MCF 10A (cell line): ENCODE measurements around the gene LELP1. TPM values are rescaled to one million over a fixed set of nuclear protein-coding genes. Genes with fewer than 3 reads are reported as not detected.

Experiments used
- BruUV-seq: library from RNA; stranded (reverse); fragments of 400-500 nt; replicated peaks from 2 replicates; lab custom pipeline; 2021; lab: Mats Ljungman, UMichigan
- CTCF ChIA-PET: fragments of 300-600 bp; sonication (Branson Sonifier 250); formaldehyde crosslinking; extraction: SDS; loops from one replicate; lab custom pipeline; 2021; ENCODE audit warnings: antibody characterized with exemption, inconsistent platforms; lab: Yijun Ruan, JAX
- POLR2A ChIA-PET: fragments of 300-600, 350-650 bp; sonication (Branson Sonifier 250); formaldehyde crosslinking; extraction: SDS; loops from one replicate; lab custom pipeline; 2020; ENCODE audit warnings: antibody characterized with exemption, inconsistent platforms; lab: Yijun Ruan, JAX
- DNase-seq: peaks from one replicate; pipeline ENCODE4 v3.0.0-alpha.2; 2018; ENCODE audit not compliant: unreplicated experiment
- H3K27ac Mint-ChIP-seq: one replicate; pipeline ENCODE4 v1.8.0; 2022; ENCODE audit warnings: mild to moderate bottlenecking, low read depth, mixed read lengths; ENCODE audit not compliant: unreplicated experiment
- H3K27me3 Mint-ChIP-seq: one replicate; pipeline ENCODE4 v1.8.0; 2022; ENCODE audit warnings: mixed read lengths; ENCODE audit not compliant: insufficient read depth, unreplicated experiment
- H3K36me3 Mint-ChIP-seq: one replicate; pipeline ENCODE4 v1.8.0; 2022; ENCODE audit warnings: mild to moderate bottlenecking, moderate library complexity, mixed read lengths; ENCODE audit not compliant: insufficient read depth, unreplicated experiment
- H3K4me1 Mint-ChIP-seq: one replicate; pipeline ENCODE4 v1.8.0; 2022; ENCODE audit warnings: mixed read lengths; ENCODE audit not compliant: insufficient read depth, unreplicated experiment
- H3K4me3 Mint-ChIP-seq: one replicate; pipeline ENCODE4 v1.8.0; 2022; ENCODE audit warnings: mild to moderate bottlenecking, moderate library complexity, mixed read lengths; ENCODE audit not compliant: unreplicated experiment
- H3K9me3 Mint-ChIP-seq: one replicate; pipeline ENCODE4 v1.8.0; 2022; ENCODE audit warnings: mixed read lengths; ENCODE audit not compliant: unreplicated experiment
- CTCF ChIP-seq: fragments of 200-600 bp; IDR thresholded peaks from one replicate; pipeline ENCODE4 v1.8.0; 2022; ENCODE audit warnings: antibody characterized with exemption, mild to moderate bottlenecking; ENCODE audit not compliant: unreplicated experiment
- intact Hi-C: fragments of 100-400 bp; cut with micrococcal nuclease; formaldehyde crosslinking; loops from 2 replicates; pipeline ENCODE4 v1.14.1; 2022
- total RNA-seq: library from RNA; stranded (reverse); gene quantifications from 2 replicates; pipeline ENCODE4 v1.2.3, GENCODE V29; 2022

LELP1 gene
- total RNA-seq, 1 experiment from 2014 or later = not detected

GRCh38 chr1:153251087-153251486 is 47.9 kb downstream of the LELP1 start:
- Mint-ChIP-seq H3K4me1 (no peaks in the 10 kb centered on the region), H3K27ac (no peak overlapping the region), H3K27me3 (peaks cover 62% of the 10 kb centered on the region), H3K36me3 (no peaks in the 10 kb centered on the region), H3K4me3 (no peak overlapping the region), H3K9me3 (no peaks in the 10 kb centered on the region)
- no TSS peak for BruUV-seq
- DNase-seq = no peak
- CTCF ChIA-PET = interaction anchor here (0.7 kb wide), 1 partner anchor 601 kb away, joined by 3 read pairs; no protein-coding TSS in a partner anchor
- no peak for TF ChIP-seq CTCF
- POLR2A ChIA-PET = interaction anchor here (0.7 kb wide), 1 partner anchor 224 kb away, joined by 4 read pairs; no protein-coding TSS in a partner anchor
- intact Hi-C loops = no loop called here

GRCh38 chr1:153251562-153251961 is 48.3 kb downstream of the LELP1 start:
- H3K4me1 Mint-ChIP-seq = no peaks in the 10 kb centered on the region
- ChIA-PET CTCF (interaction anchor here (0.7 to 1.2 kb wide), 3 partner anchors 10 to 602 kb away, joined by 3 to 5 read pairs (median 4); no protein-coding TSS in a partner anchor), POLR2A (interaction anchor here (0.7 kb wide), 1 partner anchor 224 kb away, joined by 4 read pairs; no protein-coding TSS in a partner anchor)
- intact Hi-C loops = no loop called here
- no peak for DNase-seq
- H3K9me3 Mint-ChIP-seq = no peaks in the 10 kb centered on the region
- BruUV-seq = no TSS peak
- TF ChIP-seq CTCF = no peak
- H3K27ac Mint-ChIP-seq = no peak overlapping the region
- peaks cover 61% of the 10 kb centered on the region for H3K27me3 Mint-ChIP-seq
- no peaks in the 10 kb centered on the region for H3K36me3 Mint-ChIP-seq
- no peak overlapping the region for H3K4me3 Mint-ChIP-seq

- H3K4me3 Mint-ChIP-seq = no peak overlapping the region
- DNase-seq = no peak
- intact Hi-C loops = no loop called here
- peaks cover 57% of the 10 kb centered on the region for H3K27me3 Mint-ChIP-seq
- no peaks in the 10 kb centered on the region for H3K9me3 Mint-ChIP-seq
- H3K4me1 Mint-ChIP-seq = no peaks in the 10 kb centered on the region
- ChIA-PET POLR2A (no interaction called here), CTCF (interaction anchor here (0.9 to 1.2 kb wide), 4 partner anchors 10 to 24 kb away, joined by 3 to 5 read pairs (median 4); no protein-coding TSS in a partner anchor)
- TF ChIP-seq CTCF = no peak
- H3K27ac Mint-ChIP-seq = no peak overlapping the region
- BruUV-seq = no TSS peak
- no peaks in the 10 kb centered on the region for H3K36me3 Mint-ChIP-seq
These were observed 48.8 kb downstream of the LELP1 start for GRCh38 chr1:153251988-153252387.

- Mint-ChIP-seq H3K4me1 (no peaks in the 10 kb centered on the region), H3K27me3 (peaks cover 46% of the 10 kb centered on the region), H3K9me3 (no peaks in the 10 kb centered on the region), H3K4me3 (no peak overlapping the region), H3K36me3 (no peaks in the 10 kb centered on the region), H3K27ac (no peak overlapping the region)
- BruUV-seq = no TSS peak
- TF ChIP-seq CTCF = no peak
- ChIA-PET CTCF (interaction anchor here (0.6 to 1.5 kb wide), 7 partner anchors 12 to 1200 kb away, joined by 3 to 4 read pairs (median 3); no protein-coding TSS in a partner anchor), POLR2A (interaction anchor here (1.1 to 1.3 kb wide), 2 partner anchors 11 to 13 kb away, joined by 3 read pairs; no protein-coding TSS in a partner anchor)
- intact Hi-C loops = no loop called here
- no peak for DNase-seq
These were observed 49.8 kb downstream of the LELP1 start for GRCh38 chr1:153253076-153253475.
